Measurements from ENCODE around the gene KCTD5. TPM values are rescaled to one million over a fixed set of nuclear protein-coding genes. Genes with fewer than 3 reads are reported as not detected.
A peak's percentile ranks its signal among the peaks of the same experiment; 100 is the strongest.

The KCTD5 gene
- total RNA-seq, 2 donors from 2014 or later: 27.8 to 46.9 TPM

DNA sequence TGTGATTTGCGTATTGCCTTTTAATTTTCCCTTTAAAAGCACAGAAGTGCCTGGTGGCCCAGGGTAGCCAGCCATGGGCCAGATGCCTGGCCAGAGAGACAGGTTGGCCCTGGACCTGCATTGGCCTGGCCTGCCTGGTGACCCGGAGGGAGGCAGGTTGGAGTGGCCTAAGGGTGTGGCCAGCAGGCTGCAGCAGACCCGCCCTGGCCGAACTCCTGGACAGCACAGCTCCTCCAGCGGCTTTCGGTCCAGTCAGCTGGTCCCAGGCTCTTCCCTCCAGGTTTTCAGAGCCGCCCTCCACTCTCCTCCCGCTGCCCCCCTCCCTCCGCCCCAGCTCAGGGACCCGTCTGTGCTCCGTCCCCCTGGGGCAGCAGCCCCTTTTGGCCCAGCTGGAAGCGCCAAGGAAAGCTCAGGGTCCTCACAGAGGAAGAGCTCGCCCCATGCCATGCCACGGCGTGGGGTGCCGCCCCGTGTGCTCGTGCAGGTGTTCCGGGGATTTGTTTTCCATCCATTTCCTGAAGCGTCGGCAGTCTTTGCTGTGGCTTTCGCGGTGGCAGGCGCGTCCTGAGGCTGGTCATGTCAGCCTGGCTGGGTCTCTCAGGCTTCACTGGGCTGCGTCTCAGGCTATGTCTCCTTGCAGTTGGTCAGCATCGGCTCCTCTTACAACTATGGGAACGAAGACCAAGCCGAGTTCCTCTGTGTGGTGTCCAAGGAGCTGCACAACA is 19.6 kb downstream of the KCTD5 start:
- Mint-ChIP-seq H3K27ac (no peak overlapping the region), H3K36me3 (peaks cover 0 to 5% of the 10 kb centered on the region in 2 donors), H3K9me3 (no peaks in the 10 kb centered on the region)
- no peak for DNase-seq (ENCODE audit: low spot score in 2 of 2)
- no peak for ATAC-seq

DNA sequence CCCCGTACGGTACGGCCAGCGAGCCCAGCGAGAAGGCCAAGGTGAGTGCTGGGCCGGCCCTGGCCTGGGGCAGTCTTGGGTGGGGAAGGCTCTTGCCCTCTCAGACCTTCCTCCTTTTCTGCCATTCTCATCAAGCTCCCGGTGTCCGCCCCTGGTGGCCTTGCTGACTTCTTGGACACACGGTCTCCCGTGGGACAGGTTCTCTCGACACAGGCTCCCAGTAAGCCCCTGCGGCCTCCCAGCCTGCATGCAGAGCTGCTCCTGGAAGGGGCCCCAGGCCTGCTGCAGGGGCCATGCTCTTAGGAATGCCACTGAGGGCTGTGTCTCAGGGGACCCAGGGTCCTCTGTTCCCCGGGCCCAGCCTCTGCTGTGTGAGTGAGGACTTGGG is 20.1 kb downstream of the KCTD5 start:
- ATAC-seq: no peak
- no peaks in the 10 kb centered on the region for H3K9me3 Mint-ChIP-seq
- peaks cover 0 to 5% of the 10 kb centered on the region in 2 donors for H3K36me3 Mint-ChIP-seq
- no peak overlapping the region for H3K27ac Mint-ChIP-seq
- no peak for DNase-seq (ENCODE audit: low spot score in 2 of 2)

DNA sequence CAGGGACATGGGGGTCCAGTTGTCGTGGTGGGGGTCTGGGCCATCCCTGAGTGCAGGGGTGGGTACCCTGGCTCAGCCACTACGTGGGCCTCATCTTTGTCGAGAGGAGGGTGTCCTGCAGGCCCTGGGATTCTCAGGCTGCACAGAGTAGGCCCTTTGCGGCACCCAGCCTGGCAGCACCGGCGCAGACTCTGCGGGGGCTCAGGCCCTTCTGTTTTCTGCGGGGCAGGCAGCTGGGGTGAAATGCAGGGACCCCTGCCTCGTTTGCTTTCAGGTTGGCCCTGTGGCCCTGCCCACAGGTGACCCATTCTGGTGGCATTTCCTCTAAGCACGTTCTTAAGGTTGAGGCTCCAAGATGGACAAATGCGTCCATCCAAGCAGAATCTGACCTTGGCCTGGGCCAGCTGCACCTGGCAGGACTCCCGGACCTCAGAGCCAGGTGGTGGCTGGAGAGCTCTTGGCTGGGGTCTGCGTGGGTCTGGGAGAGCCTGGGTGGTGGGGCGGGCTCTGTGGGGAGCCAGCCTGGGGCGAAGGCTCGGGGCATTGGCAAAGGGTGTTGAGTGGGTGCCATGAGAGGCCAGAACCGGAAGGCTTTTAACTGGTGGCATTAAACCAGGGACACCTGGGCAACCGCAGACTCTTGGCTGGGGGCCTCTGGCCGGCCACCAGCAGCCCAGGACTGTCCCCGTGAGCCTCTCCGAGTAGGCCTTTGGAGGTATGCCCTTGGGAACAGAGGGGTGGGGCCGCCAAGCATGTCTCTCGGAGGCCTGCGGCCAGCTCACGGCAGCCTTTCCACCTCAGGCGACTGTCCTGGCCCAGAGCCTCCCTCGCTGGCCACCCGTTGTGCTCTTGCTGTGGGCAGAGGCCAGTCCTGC is 20.8 kb downstream of the KCTD5 start:
- no peak for DNase-seq (ENCODE audit: low spot score in 2 of 2)
- no peak for ATAC-seq
- H3K27ac Mint-ChIP-seq: no peak overlapping the region
- H3K36me3 Mint-ChIP-seq: peaks cover 0 to 5% of the 10 kb centered on the region in 2 donors
- H3K9me3 Mint-ChIP-seq: no peaks in the 10 kb centered on the region

DNA sequence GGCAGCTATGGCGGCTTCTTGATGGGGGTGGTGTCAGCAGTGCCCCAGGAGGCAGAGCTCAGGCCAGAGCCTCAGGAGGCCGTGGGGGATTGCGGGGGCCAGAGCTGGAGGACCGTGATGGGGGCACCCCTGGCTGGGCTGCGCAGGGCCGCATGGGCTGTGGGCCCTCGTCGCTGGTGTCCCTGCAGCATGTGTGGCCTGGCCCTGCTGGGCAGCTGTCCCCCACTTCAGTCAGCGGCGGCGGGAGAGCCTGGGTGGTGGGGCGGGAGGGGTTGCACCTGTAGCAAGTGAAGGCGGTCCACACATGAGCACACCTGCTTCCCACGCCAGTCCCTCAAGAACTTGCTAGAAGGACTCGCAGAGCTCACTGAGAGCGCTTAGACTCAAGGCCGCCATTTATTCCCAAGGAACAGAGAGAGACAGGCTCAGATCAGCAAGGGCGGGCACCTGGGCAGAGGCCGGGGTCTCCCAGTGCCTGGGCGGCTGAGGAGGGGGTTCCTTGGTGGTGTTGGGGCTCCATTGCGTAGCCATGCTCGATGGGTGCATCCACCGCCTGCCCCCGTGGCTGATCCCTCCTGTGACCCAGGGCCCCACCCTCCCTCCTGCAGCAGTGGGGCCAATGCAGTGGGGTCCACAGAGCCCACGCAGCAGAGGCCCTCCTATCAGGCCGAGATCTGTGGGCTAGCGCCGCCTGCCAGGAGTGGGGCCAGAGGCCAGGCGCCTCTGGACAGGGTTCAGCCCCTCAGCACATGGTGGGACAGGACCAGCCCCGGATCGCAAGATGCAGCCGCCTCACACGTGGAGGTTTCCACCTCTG is 22.1 kb downstream of the KCTD5 start:
- no peak overlapping the region for H3K27ac Mint-ChIP-seq
- H3K36me3 Mint-ChIP-seq: peaks cover 0 to 2% of the 10 kb centered on the region in 2 donors
- DNase-seq (ENCODE audit: low spot score in 2 of 2) (no peak), ATAC-seq (no peak)
- no peaks in the 10 kb centered on the region for H3K9me3 Mint-ChIP-seq

DNA sequence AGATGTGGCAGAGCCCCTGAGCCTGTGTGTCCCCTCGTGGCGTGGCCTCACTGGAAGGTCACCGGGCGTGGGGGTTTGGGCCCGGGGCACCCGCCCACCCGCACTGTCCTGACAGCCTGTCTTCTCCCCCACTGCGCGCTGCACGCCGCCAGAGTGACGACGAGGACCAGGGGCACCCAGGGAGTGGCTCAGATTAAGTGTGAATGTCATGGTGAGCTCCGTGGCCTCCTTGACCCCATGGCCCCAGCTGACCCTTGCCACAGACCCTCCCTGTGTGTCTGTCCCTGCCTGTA is 22.6 kb downstream of the KCTD5 start:
- Mint-ChIP-seq H3K36me3 (no peaks in the 10 kb centered on the region), H3K9me3 (no peaks in the 10 kb centered on the region), H3K27ac (no peak overlapping the region)

DNA sequence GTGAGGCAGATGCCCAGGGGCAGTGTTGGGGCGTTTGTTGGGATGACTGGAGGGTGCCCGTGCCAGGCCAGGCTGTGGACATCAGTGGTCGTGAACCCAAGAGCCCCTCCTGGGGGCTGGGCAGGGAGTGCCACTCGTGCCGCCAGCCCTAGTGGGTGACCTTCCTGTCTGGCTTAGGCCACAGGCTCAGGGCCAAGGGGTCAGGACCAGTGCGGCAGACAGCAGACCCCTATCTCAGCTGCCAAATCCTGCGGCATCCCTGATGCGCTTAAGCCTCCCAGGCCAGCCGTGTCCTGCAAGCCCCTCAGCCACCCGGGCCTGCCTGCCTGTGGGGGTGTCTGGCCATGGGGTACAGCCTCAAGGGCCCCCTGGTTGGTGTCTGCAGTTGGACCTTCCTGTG is 23.0 kb downstream of the KCTD5 start:
- Mint-ChIP-seq H3K27ac (no peak overlapping the region), H3K9me3 (no peaks in the 10 kb centered on the region), H3K36me3 (no peaks in the 10 kb centered on the region)
- no peak for DNase-seq (ENCODE audit: low spot score in 2 of 2)
- no peak for ATAC-seq

More for the DNA sequence above, 22.6 kb downstream of the KCTD5 start:
- DNase-seq (ENCODE audit: low spot score in 2 of 2): no peak
- no peak for ATAC-seq

DNA sequence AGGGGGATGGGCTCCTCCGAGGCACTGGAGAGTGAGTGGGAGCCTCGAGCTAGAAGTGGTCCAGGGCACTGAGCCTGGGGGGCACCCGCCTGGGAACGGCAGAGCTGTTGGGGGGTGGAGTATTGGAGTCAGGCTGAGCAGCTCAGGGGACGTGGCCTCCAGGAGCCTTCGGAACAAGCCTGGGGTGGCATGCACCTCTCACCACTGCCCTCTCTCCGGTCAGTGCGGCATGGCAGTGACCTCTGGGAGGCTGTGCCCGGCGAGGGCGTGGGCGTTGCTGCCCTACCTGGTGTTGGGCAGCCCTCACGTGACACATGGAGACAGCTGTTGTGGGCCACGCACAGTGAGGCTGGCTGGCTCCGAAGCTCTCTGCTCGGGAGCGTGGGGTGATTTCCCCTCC is 23.8 kb downstream of the KCTD5 start:
- no peak for ATAC-seq

DNA sequence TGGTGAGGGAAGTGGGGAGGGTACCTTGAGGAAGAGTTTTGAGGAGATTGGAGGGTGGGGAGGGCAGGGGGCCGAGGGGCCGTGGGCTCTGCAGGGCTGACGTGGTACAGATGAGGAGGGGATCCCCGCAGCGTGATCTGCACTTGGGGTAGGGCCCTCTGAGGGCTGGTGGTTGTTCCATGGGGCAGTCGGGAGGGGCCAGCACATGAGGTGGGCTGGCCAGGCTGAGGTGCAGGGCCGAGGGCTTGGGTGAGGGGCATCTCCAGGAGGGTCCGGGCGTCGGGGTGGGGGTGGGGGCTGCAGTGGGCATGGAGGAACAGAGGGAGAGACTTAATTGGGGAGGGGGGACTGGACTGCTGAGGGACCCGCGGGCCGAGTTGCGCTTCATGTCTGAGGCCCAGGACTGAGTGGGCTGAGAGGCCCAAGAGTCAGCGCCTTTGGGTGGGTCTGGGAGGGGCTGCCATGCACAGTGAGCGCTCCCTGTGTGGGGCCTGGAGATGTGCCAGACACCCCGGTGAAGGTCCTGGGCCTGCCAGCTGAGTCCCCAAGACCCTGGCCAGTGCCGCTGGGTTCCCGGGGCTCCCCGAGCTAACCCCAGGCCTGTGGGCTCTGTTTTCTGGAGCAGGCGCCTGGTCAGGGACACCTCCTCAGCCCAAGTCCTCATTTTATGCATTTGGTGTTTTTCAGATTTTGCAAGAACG is 24.4 kb downstream of the KCTD5 start:
- Mint-ChIP-seq H3K9me3 (no peaks in the 10 kb centered on the region), H3K36me3 (no peaks in the 10 kb centered on the region), H3K27ac (no peak overlapping the region)
- DNase-seq (ENCODE audit: low spot score in 2 of 2): no peak
- ATAC-seq: no peak

More for the DNA sequence above, 23.8 kb downstream of the KCTD5 start:
- Mint-ChIP-seq H3K9me3 (no peaks in the 10 kb centered on the region), H3K27ac (no peak overlapping the region), H3K36me3 (no peaks in the 10 kb centered on the region)
- DNase-seq (ENCODE audit: low spot score in 2 of 2): no peak

DNA sequence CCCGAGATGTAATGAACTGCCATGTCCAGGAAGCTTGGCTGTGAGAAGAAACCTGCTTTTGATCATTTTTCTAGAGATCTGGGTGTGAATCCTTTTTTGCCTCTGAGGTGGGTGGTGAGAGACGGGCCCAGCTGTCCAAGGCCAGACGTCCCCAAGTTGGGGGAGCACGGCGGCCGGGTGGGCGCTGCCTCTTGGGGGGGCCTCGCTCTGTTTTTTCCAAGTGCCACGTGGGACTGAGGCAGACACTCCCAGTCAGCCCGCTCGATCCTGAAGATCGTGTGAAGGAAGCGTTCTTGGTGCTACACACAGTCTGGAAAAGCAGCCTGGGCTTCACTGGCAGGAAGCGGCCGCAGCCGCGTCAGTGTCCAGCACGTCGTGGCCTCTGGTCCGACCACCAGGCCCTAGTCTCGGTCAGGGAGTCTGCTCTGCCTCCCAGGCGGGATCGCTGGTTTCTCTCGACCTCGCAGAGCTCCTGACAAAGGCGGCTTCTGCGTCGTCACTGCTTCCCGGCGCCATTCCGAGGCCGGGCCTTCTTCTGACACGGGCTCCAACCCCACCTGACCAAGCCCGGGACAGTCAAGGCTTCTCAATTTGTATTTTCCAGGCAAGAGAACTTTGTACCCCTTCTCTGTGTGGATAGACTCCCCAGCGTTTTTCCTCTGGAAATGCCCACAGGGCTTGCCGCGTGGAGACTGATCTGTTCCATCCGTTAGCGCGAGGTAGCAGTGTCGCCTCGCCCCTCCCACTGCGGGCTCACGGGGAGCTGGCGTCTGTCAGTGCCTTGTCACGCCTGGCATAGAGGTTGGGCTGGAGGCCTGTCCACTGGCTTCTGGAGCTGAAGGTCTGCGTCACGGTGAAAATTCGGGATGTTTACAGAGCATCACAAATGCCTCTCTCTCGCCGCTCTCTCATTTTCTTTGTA is 25.3 kb downstream of the KCTD5 start:
- ATAC-seq (no peak), DNase-seq (ENCODE audit: low spot score in 2 of 2) (no peak)
- H3K27ac Mint-ChIP-seq: peak overlapping the region in 1 of 2 donors; percentile 77
- no peaks in the 10 kb centered on the region for H3K9me3 Mint-ChIP-seq
- H3K36me3 Mint-ChIP-seq: no peaks in the 10 kb centered on the region

DNA sequence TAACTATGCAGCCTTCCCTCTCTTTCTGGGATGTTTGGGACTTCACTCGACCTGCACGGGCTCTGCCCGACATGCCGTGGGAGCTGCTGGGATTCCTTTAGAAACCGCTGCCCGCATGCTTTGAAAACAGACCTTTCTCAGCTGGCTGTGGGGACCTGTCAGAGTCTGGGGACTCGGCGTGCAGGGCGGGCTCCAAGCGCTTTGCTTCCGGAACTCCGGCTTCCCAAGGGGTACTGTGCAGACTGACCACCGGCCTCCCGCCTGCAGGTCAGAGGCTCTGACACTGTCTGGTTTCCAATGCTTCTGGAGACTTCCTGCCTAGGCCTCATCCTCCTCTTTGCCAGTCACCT is 25.9 kb downstream of the KCTD5 start:
- no peaks in the 10 kb centered on the region for H3K36me3 Mint-ChIP-seq
- ATAC-seq (no peak), DNase-seq (ENCODE audit: low spot score in 2 of 2) (no peak)
- no peaks in the 10 kb centered on the region for H3K9me3 Mint-ChIP-seq
- peak overlapping the region in 1 of 2 donors; percentile 77 for H3K27ac Mint-ChIP-seq

DNA sequence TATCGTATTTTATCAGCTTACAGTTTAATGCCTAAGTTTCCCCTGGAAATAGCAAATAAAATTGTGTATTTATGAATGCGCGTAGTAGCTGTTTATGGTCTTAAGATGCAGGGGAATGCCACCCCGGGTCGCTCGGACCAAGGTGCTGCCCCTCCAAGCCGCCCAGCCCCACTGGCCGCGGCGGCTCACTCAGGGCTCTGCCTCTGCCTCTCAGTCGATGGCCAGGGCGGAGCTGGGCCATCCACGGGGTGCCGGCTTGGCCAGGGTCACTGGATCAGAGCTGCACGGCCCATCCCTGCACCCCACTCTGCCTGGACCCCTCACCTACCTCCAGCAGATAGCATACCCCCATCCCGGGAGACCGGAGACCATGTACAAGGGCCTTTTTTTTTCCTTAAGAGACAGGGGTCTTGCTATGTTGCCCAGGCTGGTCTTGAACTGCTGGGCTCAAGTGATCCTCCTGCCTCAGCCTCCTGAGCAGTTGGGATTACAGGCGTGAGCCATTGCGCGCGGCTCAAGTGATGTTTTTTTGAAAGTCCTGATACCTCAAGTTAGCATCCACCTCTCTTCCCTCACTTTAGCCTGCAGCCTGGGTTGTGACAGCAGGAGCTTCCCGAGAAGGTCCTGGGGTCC is 26.7 kb downstream of the KCTD5 start:
- Mint-ChIP-seq H3K9me3 (no peaks in the 10 kb centered on the region), H3K36me3 (no peaks in the 10 kb centered on the region), H3K27ac (no peak overlapping the region)
- DNase-seq (ENCODE audit: low spot score in 2 of 2): no peak
- no peak for ATAC-seq

DNA sequence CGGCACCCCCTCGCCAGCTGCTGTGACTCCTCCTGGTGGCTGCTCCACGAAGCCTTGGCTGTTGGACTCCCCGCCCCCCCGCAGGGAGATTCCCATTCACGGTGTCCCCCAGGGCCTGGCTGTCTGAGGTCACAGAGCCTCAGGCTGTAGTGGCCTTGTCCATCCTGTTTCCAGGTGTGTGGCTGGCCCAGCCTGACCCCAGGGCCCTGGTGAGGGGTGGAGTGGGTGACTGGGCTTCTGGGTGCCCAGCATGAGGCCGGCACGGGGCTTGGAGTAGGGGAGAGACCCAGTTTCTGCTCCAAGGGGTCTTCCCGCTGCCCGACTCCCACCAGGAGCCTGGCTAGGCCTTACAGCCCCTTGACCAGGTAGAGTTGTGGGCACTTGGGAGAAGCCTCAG is 27.3 kb downstream of the KCTD5 start:
- Mint-ChIP-seq H3K27ac (no peak overlapping the region), H3K9me3 (no peaks in the 10 kb centered on the region), H3K36me3 (no peaks in the 10 kb centered on the region)
- ATAC-seq: no peak
- DNase-seq (ENCODE audit: low spot score in 2 of 2): no peak

DNA sequence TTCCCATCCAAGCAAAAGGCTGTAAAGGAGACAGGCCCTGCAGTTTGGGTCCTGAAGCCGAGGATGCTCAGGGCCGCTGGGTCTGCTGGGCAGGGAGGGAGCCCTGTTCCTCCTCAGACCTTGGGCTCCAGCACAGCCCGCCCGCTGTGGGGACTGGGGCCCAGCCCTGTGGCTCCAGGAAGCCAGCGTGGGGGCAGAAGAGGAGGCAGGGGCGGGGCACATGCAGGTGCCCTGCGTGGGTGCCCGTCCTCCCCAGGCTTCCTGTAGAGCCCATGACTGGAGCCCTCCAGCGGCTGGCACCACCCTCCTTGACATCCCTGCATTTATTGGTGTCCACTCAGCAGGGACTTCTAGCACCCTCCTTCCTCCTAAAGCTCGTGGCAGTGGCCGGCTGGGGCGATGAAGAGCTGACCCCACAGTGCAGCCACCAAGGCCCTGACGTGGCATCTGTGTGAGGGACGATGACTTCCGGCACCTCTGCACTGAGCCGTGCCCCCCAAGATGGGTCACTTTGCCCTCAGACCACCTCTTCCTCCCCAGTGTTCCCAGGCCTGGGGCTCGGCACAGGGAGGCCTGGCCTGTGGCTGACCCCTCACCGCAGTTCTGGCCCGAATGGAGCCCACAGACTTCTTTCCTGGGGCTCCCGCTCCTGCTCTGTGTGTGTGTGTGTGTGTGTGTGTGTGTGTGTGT is 27.8 kb downstream of the KCTD5 start:
- no peaks in the 10 kb centered on the region for H3K36me3 Mint-ChIP-seq
- ATAC-seq: no peak
- no peaks in the 10 kb centered on the region for H3K9me3 Mint-ChIP-seq

DNA sequence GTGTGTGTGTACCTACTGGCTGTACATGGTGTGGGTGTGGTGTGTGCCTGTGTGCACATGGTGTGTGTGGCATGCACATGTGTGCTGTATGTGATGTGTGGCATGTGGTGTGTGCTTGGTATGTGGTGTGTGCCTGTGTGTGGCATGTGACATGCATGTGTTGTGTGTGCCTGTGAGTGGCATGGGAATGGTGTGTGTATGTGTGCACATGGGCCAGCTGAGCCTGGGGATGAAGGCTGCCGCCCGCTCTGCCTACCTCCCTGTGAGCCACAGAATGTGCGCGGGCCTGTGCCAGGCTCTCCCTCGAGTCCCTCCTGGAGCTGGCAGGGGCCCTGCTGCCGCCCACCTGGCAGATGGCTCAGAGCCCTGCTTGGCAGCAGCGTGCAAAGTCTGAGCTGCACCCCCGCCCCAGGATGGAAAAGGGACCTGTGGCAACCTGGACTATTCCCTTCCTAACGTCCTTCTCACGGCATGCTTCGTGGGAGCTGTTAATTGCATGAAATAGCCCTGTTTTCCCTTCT is 28.4 kb downstream of the KCTD5 start:
- DNase-seq (ENCODE audit: low spot score in 2 of 2) (no peak), ATAC-seq (peak in 1 of 2 donors; percentile 5)
- Mint-ChIP-seq H3K9me3 (no peaks in the 10 kb centered on the region), H3K27ac (no peak overlapping the region), H3K36me3 (no peaks in the 10 kb centered on the region)

More for the DNA sequence above, 27.8 kb downstream of the KCTD5 start:
- no peak overlapping the region for H3K27ac Mint-ChIP-seq
- no peak for DNase-seq (ENCODE audit: low spot score in 2 of 2)

Measured in activated naive CD4-positive, alpha-beta T cell treated with anti-CD3 and anti-CD28 coated beads, Interleukin-2, amount 50 U/mL, for 72 hours (primary cell).